NOMO-1 (cell line): Measurements from ENCODE around the gene NKAIN2.
"Not testable (repeated sequence)": the region's sequence is repeated elsewhere in the genome, so short reads cannot be mapped to it uniquely, and the experiment has no call there.

Source experiments
- DNase-seq, 2 experiments: peaks; one replicate each; lab custom pipeline; 2025; ENCODE audit not compliant: unreplicated experiment in 2 of 2; lab: John Stamatoyannopoulos, UW

Gene NKAIN2

DNA sequence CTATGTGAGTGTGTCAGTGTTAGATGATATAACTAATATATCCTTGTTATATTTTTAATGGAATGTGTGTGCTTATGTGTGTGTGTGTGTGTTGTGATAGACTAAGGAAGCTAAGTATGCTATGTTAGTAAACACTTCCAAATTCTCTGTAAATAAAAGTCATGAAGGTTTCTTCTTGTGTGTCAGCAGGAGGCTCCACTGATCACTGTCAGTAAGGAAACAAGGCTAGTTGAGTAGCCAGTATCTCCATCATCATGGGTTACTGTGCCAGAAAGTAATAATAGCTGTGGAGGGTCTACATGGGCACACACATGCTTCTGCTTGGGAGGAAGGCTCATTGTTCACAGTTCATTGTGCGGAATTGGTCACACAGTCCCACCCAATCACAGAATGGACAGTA lies 855.8 kb downstream of the NKAIN2 start:
- DNase-seq = no peak

DNA sequence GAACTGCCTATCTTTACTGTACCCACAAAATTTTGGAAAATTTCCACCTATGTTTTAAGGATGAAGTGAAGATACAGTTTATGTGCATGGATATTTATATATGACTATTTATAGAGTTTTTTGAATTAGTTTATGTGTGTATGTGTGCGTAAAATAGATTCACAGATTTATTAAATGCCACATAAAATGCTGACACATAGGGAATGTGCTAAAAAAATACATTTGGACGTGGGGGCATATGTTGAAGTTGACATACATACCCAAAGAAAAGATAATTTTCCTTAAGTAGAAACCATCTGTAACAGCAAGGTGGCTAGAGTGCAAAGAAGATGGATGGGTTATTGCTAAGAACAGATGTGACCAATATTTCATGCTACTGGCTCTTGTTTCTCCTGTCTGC lies 856.5 kb downstream of the NKAIN2 start:
- no peak for DNase-seq

DNA sequence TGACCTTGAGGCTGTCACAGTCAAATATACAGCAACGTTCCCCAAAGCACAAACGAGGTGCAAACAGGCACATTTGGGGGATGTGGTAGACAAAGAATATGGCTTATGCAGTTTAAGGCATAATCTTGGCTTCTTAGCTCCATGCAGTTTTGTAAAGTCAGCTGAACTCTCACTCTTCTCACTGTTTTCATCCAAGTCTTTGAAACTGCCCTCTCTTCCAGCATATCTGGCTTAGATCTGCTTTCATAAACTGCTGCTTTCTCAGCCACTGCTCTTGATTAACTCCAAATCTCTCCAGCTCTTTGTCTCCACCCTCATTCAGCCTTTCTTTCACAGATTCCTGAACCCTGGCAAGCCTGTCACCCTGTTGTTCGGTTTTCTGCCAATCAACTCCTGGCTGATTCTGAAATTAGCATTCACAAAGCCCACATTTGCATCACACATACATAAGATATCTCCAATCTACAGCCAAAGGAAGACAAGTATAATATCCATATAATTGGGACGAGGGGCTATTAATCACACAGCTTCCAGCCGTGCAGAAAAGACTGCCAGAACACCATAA lies 857.5 kb downstream of the NKAIN2 start:
- DNase-seq = no peak

DNA sequence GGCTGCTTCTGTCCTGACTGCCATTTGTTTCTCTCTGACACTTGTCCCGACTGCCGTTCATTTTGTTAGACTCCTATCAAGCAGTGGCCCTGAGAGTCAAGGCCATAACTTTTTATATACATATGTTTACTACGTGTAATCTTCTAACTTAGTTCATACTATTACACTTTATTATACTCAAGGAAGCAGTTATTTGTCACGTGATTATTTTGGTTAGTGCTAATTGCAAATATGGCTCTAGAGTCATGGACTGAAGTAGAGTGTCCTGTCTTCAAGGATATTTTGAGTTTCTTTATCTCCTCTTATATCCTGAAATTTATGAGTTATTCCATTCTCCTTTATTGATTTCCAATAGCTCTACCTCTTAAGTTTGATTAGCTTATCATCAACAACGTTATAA lies 864.4 kb downstream of the NKAIN2 start:
- DNase-seq = no peak

DNA sequence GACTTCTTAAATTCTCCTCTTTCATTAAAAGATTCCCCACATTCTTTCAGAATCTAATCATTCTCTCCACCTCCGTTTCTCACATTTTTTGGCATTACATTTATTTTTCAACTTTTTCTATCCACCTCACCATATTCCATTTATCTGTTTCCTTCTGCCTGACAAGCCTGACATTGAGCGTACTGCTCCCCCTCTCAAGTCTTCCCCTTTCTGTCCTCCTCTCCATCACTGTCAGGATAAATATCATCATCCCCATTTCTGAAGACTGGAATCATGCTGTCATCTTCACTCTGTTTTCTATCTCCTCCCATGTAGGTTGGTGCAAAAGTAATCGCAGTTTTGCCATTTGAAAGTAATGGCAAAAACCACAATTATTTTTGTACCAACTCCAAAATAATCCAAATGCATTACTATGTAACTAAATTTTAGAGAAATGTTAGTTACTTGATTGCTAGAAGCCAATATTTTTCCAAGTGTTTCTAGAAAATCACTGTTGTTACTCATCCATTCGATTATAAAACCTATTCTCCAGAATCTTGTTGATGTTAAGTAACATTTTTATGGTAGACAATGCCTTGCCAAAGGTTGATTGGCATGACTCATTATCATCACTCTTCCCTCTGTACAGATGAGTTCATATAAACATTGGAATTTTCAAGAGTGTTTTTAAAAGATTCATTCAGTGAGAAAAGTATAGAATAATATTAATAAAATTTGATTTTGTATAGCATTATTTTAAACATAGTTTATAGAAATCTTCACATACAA lies 866.2 kb downstream of the NKAIN2 start:
- no peak for DNase-seq

DNA sequence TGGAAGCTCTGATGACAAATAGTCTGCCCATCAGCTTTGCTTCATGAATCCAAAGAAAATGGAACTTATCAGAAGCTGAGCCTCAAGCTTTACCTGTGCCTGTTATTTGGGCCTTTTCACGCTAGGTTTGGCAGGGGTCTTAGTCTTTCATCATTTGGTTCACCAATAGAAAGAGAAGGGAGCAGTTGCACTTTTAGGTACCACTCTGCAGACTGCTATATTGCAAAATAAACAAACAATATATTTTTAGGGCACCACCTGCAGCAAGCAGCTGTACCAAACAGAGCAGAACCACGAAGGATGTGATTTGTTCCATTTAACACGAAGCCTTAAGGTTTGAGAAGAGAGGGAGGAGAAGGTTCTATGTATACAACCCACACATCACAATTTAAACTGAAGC lies 867.1 kb downstream of the NKAIN2 start:
- no peak for DNase-seq

DNA sequence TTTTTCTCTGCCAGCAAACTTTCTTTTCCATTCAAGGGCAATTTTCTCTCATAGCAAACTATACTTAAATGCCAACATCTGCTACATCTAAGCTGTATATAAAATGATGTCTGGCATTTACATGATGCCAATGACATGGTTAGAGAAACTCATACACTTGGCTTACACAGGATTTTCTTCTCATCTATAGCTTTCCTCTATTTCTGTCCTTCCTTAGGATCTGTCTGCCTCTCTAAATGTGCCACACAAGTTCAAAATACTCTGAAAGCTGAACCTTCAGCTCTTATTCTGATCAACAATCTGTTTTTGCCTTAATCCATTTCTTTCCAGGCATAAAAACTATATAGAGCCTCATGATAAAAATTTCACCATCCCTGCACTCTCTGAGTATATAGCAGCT lies 867.7 kb downstream of the NKAIN2 start:
- no peak for DNase-seq

DNA sequence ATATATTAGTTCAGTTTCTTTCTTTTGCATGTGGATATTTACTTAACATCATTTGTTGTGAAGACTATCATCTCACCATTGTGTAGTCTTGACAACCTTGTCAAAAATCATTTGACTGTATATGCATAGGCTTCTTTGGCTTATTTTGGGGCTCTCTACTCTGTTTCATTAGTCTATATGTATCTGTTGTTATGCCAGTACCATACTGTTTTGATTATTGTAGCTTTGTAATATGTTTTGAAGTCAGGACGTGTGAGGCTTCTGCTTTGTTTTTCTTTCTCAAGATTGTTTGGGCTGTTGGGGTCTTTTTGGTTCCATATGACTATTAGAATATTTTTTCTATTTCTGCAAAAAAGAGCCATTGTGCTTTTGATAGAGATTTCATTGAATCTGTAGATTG lies 870.4 kb downstream of the NKAIN2 start:
- DNase-seq = no peak

DNA sequence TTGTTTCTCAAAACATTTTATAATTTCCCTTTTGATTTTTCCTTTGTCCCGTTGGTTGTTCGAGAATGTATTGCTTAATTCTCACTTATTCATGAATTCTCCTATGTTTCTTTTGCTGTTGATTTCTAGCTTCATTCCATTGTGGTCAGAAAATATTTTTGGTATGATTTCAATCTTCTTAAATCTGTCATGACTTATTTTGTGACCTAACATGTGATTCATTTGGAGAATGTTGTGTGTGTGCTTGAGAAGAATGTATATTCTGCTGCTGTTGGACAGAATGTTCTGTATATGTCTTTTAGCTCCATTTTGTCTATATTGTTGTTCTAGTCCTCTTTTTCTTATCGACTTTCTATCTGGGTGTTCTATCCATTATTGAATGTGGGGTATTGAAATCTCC lies 872.4 kb downstream of the NKAIN2 start:
- DNase-seq = no peak

DNA sequence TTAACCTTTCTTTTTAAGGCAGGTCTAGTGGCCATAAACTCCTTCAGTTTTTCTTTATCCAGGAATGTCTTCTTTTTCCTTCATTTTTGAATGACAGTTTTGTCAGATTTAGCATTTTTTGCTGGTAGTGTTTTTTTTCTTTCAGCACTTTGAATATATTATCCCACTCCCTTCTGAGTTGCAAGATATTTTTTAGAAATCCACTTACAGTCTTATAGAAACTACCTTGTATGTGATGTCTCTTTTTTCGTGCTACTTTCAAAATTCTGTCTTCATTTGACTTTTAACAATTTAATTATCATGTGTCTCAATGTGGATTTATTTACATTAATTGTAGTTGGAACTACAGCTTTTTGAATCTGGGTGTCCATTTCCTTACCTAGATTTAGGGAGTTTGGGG lies 874.2 kb downstream of the NKAIN2 start:
- no peak for DNase-seq

DNA sequence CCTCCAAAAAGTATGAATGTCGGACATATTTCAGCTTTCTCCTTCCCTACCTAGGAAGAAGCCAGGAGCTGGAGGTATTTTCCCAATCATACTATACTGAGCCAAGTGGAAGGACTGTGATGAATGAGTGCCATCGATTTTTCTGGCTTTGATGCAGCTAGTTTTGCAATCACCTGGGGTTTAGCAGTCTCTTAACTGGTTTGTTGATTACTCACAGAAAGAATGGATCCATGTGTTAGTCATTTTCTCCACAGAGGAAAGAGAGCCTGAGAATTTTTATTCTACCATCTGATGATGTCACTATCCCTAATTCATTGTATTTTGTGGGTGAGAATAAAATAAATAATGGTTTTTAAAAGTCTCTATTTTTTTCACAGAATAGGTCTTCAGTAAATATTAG lies 875.7 kb downstream of the NKAIN2 start:
- no peak for DNase-seq

DNA sequence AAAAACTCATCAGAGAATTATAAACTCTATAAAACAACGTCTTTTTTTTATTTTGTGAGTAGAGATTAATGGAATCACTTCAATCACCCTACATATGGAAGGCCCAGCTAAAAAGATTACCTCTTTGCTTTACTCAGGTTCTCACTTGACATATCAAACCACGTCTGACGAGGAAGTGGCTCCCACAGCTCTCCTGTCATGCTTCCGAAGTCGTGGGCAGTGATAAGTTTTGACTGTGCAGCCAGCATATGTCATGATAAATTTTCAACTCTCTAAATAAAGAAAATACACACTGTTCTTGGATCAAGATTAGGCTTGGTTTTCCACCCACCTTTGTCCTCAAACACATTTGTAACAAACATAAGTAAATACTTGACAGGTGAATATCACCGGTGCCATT lies 879.1 kb downstream of the NKAIN2 start:
- no peak for DNase-seq

DNA sequence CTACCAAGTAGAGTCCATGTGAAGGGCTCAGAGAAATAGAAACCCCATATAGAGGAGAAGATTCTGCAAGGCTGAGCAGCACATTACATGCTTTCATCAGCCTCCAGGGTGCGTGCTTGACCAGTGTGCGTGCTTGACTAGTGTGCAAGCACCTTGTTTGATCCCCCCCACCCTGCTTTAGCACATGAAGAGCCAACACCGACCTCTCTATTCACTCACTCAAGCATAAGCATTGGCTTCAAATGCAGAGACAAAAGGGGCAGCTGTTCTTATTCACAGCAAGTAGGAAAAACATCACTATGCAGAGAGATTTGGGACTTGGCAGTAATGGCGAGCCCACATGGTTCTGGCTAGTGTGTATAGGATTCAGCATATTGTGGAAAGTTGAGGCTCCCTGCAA lies 879.8 kb downstream of the NKAIN2 start:
- no peak for DNase-seq

DNA sequence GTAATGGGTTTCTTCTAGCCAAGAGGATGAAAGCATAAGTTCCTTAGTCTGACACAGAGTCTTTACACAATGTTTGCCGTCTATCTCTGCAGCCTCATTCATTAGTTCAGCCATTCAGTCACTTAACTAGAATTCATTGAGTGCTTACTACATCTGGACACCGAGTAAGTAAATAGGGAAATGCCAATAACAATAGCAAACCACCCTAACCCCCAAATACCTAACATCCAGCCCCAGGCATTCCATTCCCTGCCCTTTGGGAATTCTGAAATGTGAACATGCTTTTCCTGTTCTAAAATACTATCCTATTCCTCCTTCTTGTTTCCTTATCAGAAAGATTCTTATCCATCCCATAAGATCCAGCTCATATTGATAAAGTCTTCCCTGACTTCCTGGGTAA lies 881.0 kb downstream of the NKAIN2 start:
- no peak for DNase-seq

DNA sequence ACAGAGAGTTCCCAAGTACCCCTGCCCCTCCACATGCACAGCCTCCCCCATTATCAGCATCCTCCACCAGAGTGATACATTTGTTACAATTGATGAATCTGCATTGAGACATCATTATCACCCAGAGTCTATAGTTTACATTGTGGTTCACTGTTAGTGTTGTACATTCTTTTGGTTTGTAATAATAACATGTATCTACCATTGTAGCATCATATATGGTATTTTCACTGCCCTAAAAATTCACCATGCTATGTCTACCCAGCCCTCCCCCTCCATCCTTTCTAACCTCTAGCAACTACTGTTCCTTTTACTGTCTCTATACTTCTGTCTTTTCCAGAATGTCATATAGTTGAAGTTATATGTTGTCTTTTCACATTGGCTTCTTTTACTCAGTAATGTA lies 884.7 kb downstream of the NKAIN2 start:
- no peak for DNase-seq

DNA sequence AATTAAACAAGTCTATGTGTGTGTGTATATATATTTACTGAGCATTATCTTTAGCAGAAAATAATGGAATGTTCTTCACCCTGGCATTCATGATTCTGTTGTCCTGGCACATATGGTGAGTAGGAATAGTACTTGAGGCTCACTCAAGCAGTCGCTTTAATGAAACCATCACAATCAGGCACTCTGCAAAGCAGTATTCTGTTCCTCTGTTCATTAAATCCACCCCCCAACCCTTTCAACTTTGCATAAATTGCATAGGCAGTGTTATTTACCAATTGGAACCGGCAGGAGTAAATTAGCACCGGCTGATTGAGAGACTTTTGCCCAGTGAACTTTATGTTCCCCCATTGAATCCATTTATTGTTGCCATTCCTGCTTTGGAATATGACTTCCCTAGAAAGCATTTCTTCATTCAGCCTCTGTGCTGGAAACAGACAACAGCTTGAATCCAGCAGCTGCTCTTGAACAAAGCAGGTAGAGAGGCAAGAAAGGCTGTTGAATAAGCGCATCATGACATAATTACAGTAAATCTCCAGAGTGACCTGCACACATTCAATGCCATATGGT lies 890.6 kb downstream of the NKAIN2 start:
- DNase-seq = no peak

DNA sequence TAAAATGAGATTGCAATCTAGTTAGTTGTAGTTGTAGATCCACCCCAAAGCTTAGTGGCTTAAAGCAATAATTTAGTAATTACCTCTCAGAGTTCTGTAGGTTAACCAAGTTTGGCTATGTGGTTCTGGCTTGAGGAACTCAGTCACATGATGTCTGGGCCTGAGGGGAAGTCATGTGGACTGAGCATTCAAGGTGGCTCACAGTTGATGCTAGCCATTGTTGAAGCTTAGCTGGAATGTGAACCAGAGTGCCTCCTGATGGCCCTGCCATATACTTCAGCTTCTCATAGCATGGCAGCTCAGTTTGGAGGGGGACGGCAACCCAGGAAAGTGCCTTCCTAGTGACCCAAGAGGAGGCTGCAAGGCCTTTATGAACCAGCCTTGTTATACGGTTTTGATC lies 895.4 kb downstream of the NKAIN2 start:
- DNase-seq = no peak

DNA sequence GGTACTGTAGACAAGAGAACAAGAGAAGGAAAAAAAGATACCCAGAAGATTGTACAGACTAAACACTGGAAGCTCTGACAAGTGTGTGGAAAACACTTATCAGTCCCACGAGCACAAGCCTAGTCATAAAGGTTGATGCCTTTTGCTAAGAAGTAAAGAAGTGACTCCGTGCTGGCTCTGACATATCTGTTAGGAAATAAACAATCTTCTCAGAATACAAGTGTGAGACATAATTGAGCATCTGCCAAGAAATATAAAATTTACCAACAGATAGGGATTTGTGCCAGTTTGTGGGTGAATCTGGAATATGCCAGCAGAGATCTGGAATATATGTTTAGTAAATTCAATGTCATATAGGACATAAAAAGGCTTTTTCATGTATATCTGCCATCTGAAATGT lies 899.9 kb downstream of the NKAIN2 start:
- DNase-seq = no peak

DNA sequence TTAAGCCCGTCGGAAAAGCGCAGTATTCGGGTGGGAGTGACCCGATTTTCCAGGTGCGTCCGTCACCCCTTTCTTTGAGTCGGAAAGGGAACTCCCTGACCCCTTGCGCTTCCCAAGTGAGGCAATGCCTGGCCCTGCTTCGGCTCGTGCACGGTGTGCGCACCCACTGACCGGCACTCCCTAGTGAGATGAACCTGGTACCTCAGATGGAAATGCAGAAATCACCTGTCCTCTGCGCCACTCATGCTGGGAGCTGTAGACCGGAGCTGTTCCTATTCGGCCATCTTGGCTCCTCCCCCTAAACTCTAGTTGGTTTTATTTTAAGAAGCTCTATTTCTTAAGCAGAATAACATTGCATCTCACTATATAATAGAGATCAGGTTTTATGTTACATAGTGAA lies 908.9 kb downstream of the NKAIN2 start:
- not testable (repeated sequence) for DNase-seq

DNA sequence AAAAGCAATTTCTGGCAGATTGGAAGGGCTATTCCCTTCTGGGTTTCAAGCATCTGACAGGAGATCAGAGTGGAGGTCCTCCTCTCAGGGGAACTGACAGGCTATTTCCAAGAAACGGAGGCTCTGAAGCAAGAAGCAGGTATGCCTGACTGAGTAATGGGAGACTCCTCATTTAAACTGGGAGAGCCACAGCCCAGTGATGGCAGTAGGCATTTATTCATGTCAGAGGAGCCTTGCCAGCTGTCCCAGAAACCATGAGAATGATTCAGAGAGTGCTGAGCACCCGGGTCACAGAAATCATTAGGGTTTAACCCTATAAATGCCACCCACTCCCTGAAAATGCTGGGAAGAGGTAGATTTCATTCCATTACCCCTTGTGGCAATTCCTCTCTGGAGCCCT lies 911.1 kb downstream of the NKAIN2 start:
- DNase-seq = no peak

DNA sequence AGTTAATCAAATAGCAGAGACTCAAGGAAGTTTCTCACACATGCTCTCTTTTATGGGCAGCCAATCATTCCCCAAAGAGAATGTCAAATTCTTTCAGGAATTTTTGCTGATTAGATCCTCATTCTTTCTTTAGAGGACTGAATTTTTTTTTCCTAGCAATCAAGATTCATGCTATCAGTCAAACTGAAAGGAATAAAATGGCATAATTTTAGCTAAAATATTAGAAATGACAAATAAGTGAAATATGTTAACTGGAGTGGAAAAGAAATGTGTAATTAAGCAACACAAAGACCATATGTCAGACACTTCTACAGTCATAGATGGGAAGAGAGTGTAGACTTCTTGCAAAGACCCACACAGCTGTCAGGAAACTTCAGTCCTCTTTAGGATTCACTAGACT lies 916.2 kb downstream of the NKAIN2 start:
- DNase-seq = no peak

DNA sequence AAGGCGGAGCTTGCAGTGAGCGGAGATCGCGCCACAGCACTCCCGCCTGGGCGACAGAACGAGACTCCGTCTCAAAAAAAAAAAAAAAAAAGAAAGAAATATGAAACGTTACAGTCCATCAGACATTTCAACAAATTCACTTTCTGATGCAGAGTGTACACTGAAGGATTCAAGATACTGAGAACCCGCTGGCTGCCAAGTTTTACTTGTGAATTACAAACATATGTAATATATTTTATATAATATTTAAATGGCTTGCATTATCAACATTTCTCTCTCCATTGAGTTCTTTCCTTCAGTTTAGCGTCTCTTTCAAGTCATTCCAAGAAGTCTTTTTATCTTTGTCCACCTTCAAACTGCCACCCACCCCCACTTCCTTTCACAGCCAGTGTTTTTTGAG lies 917.7 kb downstream of the NKAIN2 start:
- no peak for DNase-seq
